Testis (tissue), 2 donors: ENCODE results near the gene GATAD2A.

ENCODE experiments used
- CTCF ChIP-seq, 3 experiments: fragments of 450-650 bp in 2 of 3; fragments of 200-600 bp in 1 of 3; sonication (generic) in 1 of 3; IDR thresholded peaks; one replicate each; pipeline ENCODE4 v1.5.1; 2016 to 2019; ENCODE audit warnings: antibody characterized with exemption in 3 of 3, mild to moderate bottlenecking in 2 of 3, moderate library complexity in 1 of 3
- POLR2A ChIP-seq: fragments of 450-650 bp; IDR thresholded peaks from one replicate; pipeline ENCODE4 v1.6.1; 2017; ENCODE audit warnings: antibody characterized with exemption, mild to moderate bottlenecking, moderate library complexity

DNA sequence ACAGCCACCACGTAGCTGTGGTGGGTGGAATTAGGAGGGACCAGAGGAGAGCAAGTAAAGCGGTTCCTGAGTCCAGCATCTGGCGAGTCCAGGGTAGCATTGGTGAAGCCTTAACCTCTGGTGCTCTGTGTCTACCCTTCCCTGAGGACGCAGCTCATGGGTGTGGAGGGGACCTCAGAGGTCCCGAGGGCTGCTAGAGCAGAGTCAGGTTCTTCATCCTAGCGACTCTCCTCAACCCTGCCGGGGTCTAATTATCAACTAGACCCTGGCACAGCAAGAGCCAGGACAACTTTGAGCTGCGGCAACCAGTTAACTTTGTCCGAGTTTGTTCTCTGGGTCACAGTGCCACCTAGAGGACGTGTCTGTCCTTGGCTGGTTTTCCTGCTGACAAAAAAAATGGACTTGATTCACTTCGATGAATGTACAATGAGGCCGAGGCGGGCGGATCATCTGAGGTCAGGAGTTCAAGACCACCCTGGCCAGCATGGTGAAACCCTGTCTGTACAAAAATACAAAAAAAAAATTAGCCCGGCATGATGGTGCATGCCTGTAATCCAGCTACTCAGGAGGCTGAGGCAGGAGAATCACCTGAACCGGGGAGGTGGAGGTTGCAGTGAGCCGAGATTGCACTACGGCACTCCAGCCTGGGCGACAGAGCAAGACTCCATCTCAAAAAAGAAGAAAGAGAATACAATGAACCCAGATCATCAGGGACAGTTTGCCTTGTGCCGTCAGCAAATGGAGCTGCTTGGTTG, 84.9 kb downstream of the GATAD2A start:
- TF ChIP-seq CTCF (IDR thresholded peaks at IDR 0.05) (peak; percentile 72 to 87 (median 76)), POLR2A (no peak)
